Choroid plexus epithelial cell (primary cell): ENCODE data around the gene TCHP.
"Not testable (repeated sequence)": the region's sequence is repeated elsewhere in the genome, so short reads cannot be mapped to it uniquely, and the experiment has no call there.

ENCODE experiments used
- DNase-seq: peaks from one replicate; pipeline ENCODE4 v3.0.0-alpha.2; 2010; ENCODE audit warnings: low read depth
- H3K4me3 ChIP-seq: 2 replicates; pipeline ENCODE4 v1.5.1; 2011; ENCODE audit warnings: low read depth, mild to moderate bottlenecking, control low read depth, low read length, moderate library complexity
- TF ChIP-seq, protein P1 (sequence below): conservative IDR thresholded peaks from 2 replicates; pipeline ENCODE4 v1.5.1; 2011; ENCODE audit warnings: low read depth, mild to moderate bottlenecking, control low read depth, inconsistent platforms, low read length, moderate library complexity

The TCHP gene

DNA sequence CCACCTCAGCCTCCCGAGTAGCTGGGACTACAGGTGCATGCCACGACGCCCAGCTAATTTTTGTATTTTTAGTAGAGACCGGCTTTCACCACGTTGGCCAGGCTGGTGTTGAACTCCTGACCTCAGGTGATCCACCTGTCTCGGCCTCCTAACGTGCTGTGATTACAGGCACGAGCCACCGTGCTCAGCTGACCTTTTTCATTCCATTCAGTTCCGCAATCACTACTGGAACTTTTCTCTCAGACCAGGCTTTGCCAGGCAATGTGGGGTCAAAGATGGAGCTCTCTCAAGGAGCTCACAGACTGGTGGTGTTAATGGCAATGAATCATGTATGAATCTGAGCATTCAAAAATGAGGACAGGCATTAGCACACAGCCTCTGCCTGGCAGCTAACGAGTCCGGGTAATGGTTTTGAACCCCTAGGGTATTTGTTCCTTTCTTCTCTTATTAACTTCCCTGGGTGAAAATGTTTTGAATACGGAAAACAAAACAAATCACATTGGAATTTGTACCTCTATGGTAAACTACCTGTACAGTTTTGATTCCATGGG, 9.4 kb upstream of the TCHP start:
- no peak for DNase-seq
- H3K4me3 ChIP-seq, result no peak overlapping the region
- TF ChIP-seq, protein P1, sequence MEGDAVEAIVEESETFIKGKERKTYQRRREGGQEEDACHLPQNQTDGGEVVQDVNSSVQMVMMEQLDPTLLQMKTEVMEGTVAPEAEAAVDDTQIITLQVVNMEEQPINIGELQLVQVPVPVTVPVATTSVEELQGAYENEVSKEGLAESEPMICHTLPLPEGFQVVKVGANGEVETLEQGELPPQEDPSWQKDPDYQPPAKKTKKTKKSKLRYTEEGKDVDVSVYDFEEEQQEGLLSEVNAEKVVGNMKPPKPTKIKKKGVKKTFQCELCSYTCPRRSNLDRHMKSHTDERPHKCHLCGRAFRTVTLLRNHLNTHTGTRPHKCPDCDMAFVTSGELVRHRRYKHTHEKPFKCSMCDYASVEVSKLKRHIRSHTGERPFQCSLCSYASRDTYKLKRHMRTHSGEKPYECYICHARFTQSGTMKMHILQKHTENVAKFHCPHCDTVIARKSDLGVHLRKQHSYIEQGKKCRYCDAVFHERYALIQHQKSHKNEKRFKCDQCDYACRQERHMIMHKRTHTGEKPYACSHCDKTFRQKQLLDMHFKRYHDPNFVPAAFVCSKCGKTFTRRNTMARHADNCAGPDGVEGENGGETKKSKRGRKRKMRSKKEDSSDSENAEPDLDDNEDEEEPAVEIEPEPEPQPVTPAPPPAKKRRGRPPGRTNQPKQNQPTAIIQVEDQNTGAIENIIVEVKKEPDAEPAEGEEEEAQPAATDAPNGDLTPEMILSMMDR, result no peak

DNA sequence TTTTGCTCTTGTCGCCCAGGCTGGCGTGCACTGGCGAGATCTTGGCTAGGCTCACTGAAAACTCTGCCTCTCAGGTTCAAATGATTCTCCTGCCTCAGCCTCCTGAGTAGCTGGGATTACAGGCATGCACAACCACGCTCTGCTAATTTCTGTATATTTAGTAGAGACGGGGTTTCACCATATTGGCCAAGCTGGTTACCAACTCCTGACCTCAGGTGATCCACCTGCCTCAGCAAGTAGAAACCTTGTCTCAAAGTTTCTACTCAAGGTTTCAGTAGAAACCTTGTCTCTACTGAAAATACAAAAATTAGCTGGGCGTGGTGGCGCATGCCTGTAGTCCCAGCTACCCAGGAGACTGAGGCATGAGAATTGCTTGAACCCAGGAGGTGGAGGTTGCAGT, 8.3 kb upstream of the TCHP start:
- not testable (repeated sequence) for DNase-seq, H3K4me3 ChIP-seq

DNA sequence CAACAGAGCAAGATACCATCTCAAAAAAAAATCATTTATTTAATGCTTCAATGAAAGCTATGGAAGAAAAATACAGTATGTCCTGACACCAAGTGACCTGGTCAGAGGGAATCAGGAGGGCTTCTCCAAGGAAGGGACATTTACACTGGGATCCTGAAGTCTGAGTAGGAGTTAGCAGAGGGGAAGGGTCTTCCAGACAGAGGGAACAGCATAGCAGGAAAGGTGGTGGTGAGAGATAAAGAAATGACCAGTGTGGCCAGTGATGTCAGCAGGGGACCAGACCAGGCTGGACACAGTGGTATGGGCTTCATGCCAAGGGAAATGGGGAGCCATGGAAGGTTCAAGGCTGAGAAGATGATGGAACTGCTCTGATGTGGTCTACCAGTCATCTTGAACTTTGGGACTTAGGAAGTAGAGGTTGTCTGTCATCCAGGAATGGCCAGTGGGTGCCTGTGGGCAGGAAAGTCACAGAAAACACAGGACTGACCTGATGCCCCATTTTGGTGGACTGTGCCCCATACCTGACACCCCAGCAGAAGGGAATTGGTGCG, 7.8 kb upstream of the TCHP start:
- TF ChIP-seq, protein P1, result no peak
- no peak overlapping the region for H3K4me3 ChIP-seq
- no peak for DNase-seq

DNA sequence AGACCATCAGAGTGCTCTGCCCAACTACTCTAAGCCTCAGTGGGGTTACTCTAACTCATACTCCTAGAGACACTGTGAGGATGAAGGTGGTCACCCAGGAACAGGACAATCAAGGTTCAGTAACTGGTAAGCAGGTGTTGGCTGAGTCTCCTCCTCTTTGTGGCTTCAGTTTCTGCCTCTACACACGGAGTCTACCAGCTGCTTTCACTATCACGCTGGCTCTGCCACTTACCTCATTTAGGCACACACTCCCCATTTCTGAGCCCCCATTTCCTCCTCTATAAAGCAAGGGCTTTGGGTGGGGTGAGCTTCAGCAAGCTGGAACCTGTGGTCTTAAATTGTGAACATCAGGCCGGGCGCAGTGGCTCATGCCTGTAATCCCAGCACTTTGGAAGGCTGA, 7.3 kb upstream of the TCHP start:
- TF ChIP-seq, protein P1, result no peak
- no peak for DNase-seq
- no peak overlapping the region for H3K4me3 ChIP-seq

DNA sequence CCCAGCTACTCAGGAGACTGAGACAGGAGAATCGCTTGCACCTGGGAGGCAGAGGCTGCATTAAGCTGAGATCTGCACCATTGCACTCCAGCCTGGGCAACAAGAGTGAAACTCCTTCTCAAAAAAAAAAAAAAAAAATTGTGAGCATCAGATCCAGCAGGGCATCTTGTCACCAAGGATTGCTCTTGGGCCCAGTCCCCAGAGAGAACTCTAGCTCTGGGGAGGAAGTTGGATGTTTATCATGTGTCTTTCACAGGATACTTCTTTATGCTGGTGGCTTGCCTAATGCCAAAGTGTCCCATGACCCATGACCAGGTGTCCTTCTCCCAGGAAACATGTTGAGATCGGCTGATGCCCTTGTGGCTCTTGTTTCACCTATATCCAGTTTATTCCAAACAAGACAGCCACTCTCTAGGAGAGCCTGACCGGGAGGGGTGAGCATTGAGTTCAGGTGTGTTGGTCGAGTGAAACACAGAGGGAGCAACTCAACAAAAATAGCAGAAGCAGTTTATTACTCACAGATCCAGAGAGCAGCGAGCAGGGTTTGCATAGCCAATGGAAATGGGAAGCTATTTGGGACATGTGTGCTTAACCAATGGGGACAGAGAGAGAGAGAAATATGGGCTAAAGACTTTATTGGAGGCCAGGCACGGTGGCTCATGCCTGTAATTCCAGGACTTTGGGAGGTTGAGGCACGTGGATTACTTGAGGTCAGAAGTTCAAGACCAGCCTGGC, 6.6 kb upstream of the TCHP start:
- TF ChIP-seq, protein P1, result no peak
- H3K4me3 ChIP-seq, result no peak overlapping the region
- no peak for DNase-seq

DNA sequence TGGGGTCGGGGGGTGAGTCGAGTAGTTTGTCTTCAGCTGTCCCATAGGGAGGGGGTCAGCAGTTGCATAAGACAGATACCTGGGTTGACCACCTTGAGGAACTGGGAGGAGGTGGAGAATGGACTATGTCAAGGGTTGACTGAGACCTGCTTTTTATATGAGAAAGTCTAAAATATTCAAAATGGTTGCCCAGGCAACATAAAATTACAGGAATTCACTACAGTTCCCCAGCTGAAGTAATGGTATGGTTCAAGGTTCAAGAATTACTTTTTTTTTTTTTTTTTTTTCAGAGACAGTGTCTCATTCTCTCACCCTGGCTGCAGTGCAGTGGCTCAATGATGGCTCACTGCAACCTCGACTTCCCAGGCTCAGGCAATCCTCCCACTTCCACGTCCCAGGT, 5.1 kb upstream of the TCHP start:
- H3K4me3 ChIP-seq, result no peak overlapping the region
- DNase-seq, result no peak
- TF ChIP-seq, protein P1, result no peak

DNA sequence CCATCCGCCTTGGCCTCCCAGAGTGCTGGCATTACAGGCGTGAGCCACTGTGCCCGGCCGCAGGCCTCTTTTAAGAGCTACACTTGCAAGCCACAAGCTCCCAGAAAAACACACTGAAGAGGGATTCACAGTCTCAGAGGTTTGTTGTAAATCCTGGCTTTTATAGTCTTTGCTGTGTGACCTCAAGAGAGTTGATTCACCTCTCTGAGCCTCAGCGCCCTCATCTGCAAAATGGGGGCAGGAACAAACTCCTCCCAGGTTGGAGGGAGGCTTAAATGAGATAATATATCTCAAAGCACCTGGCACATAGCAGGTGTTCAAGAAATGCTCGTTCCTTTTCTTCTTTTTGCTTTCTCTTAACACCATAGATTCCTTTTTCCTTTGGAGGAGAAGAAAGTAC, 3.9 kb upstream of the TCHP start:
- TF ChIP-seq, protein P1, result no peak
- DNase-seq, result no peak
- no peak overlapping the region for H3K4me3 ChIP-seq
